Stimulated activated CD8-positive, alpha-beta memory T cell treated with anti-CD3 and anti-CD28 coated beads, Interleukin-12 subunit alpha, Interleukin-12 subunit beta, amount 100 ng/mL, for 24 hours (primary cell): ENCODE results near the gene CACNA1I.

Experiments used
- DNase-seq: peaks from one replicate; pipeline ENCODE4 v3.0.0-alpha.2; 2020; ENCODE audit errors: extremely low read depth

The CACNA1I gene

DNA sequence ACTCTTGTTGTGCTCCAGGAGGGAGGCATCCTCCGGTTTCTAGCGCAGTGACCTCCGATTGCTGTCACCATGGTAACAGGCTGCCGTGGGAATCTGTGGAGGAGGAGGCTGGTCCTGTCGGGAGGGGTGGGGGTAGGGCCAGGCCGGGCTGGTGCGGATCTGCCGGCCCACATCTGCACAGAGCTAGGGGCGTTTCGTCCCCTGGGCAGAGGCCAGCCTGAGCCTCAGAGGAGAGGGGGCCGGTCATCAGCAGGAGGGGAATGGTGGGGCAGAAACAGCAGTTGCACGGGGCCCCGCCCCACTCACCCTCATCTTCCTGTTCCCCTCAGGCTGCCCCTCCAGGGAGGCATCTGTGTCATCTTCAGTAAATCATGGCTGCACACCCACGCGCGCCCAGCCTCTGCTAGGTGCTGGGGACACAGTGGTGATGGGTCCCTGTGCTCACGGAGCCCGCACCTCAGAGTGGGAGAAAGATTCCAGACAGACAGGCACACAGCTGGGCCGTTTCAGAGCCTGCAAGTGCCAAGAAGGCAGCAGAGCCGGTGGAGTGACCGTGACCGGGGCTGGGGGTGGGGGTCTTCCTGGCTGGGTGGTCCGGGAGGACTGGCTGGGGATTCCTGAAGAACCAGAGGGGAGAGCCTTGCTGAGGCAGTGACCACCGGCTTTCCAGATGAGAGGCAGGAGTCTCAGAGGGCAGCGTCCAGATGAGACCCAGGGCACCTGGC, 120.5 kb downstream of the CACNA1I start:
- DNase-seq = no peak

DNA sequence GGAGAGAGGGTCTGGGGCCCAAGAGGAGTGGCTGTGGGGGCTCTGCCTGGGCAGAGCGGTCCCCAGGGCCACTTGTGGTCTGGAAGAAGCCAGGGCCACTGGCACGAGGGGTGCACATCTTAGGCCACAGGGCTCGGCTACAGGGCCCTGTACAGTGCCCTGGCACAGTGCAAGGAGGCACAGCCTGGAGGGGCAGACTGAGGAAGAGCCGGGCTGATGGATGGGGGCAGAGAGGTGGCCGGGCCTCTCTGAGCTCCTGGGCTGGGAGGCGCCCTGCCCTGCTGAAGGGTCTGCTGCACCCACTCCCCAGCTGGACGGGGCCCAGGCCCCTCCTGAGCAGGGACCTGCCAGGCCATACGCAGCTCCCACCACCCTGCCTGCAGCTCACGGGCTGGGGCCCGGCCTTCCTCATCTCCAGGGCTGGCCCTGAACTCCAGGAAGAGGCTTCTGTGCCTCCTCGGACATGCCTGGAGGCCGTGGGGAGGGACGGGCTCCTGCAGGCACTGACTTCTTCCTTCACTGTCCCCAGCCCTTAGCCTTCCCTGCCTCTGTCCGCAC, 123.5 kb downstream of the CACNA1I start:
- no peak for DNase-seq

DNA sequence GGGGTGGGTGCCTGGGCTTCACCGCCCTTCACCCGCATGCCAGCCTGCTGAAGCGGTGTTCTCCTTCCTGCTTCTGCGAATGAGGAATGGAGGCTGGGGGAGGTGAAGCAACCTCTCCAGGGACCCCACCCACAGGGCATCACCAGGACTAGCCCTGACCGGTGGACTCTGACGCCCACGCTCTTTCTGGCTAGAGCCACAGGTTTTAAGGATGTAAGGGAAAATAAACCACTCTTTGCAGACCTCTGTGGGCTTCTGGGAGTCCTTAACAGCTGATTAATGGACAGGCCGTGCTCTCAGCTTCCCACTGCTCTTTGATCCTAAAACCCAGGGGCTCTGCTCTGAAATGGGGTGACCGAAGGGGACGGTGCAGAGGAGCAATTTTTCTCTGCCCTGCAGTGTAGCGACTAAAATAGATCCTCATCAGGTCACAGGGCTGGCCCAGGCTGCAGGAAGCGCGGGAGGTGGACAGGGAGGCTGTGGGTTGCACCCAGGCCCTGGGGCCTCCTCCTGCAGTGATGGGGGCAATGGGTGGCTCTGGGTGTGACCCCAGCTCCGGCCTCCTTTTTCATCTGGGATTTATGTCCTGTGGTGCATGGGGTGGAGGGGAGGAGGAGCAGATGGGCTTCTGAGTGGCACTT, 127.4 kb downstream of the CACNA1I start:
- no peak for DNase-seq

DNA sequence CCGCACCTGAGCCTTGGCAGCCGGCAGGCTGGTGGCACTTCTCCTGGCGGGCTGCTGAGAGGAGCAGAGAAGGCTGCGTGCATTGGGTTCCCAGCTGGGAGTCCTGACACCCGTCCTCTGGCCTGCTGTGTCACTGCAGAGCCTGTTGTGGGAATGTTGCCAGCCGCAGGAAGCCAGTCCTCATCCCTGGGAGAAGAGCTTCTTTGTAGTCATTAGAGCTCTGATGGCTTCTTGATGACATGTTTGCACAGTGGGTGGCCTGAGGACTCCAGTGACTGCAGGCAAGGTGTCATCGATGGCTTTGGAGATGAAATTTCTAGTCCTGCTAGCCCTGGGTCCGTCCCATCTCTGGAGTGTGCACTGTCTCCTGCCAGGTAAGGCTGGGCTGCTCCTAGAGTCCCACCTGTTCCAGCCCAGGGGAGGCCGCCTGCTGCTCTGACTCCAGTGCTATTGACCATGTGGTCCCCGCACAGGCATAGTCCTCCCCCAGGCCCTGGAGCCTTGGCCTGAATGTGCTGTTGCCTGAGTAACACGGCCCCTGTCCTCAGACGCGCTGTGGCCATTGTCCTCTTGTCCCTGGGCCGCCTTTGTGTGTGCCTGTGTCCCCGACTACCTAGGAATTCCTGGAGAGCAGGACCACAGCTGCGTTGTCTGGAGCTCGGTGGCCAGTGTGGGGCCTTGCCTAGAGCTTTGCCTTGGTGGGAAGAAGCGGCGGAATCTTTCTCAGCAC, 129.2 kb downstream of the CACNA1I start:
- DNase-seq = no peak

DNA sequence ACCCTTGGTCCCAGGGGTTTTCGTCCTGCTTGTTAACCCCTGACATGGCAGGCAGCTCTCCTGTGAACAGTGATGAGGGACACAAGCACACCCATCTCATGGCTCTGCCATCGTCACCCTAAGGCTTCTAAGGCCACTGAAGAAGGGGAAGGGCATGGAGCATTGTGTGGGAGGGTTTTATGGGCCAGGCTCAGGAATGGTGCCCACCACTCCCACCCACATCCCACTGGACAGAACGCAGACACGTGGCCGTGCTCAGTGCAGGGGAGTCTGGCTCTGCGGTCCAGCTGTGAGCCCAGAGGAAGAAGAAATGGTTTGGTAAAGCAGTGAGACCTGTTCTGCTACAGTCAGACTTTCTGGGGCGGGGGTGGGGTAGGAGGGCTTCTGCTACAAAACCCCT, 130.0 kb downstream of the CACNA1I start:
- DNase-seq = no peak

DNA sequence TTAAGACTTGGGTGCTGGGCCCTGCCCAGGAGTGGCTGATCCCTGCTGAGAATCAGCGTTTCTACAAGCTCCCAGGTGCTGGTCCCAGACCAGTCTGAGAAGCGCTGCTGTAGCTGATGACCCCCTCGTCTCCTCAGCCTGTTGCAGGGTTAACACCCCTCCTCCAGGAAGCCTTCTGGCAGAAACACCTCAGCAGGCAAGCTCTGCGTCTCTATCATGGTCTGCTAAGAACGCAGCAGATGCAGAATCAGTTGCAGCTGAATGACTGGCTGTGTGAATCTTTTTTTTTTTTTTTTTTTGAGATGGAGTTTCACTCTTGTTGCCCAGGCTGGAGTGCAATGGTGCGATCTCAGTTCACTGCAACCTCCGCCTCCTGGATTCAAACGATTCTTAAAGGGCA, 132.5 kb downstream of the CACNA1I start:
- DNase-seq = no peak

DNA sequence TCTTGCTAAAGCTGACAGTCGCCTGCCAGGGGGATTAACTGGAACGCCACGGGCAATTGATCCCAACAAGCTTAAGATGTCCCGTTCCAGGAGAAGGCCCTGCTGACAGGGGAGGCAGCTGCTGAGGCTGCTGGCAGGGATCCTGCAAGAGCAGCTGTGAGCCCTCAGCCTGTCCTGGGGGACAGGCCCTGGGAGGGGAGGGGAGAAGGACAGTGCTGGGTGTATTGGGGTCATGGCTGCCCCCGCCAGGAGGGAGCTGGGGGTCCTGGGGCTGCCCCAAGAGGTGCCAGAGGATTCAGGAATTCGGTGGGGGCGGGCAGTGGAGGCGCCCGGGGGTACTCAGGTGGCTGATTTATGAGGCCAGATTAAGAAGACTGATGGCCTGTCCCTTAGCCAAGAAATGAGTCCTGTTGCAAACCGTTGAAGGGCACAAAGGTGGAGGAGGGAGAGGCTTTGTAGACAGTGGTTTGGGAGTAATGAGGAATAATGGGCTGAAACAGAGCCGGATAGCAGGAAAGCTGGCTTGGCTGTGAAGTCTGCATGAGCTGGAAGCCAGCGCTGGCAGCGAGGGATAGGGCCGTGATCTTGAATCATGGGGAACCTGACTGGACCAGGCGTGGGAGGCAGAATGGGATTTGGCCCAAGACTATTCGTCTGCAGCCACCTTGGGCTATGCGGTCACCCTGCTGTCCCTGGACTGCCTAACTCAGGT, 133.5 kb downstream of the CACNA1I start:
- DNase-seq = no peak

DNA sequence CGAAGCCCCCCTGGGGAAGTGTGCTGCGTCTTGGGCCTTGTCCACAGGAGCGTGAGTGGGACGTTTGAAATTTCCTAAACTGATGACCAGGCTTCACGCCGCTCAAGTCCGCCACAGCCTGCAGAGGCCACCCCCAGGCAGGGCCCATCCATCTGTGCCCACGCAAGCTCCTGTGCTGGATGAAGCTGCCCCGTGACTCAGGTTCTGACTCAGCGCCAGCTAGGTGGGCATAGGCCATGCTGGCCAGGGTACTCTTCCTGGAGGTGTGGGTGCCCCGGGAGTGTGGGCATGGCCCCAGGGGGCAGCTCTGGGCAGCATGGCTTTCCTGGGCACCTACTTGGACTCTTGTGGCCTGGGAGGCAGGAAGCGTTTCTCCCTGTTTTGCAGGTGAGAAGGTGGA, 134.8 kb downstream of the CACNA1I start:
- DNase-seq = no peak

DNA sequence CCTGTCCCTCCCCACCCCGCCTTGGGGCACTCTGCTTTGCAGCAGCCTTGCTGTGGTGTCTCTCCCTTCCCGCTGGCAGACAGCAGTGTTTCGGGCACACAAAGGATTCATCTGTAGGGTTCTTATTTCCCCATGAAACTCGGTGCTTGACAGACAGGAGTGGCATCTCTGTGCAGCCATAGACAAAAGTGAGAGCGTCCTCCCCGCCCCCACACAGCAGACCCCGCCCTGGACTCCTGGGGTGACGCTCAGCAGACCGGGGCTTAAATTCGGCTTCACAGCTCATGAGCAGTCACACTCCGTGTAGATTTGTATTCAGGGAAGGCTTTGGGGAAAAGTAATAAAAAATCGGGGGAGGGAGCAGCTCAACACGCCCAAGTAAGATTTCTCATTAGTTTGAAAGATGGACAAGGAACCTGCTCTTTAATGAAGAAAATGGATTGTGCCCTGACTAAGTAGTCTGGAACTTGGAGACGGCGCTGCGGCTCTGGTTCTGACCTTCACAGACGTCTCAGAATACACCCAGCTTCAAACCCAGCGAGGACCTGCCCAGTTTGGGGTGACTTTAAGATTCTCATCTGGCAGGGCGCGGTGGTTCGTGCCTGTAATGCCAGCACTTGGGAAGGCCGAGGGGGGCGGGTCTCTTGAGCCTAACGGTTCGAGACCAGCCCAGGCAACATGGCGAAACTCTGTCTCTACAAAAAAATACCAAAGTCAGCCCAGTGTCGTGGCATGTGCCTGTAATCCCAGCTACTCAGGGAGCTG, 136.0 kb downstream of the CACNA1I start:
- no peak for DNase-seq

DNA sequence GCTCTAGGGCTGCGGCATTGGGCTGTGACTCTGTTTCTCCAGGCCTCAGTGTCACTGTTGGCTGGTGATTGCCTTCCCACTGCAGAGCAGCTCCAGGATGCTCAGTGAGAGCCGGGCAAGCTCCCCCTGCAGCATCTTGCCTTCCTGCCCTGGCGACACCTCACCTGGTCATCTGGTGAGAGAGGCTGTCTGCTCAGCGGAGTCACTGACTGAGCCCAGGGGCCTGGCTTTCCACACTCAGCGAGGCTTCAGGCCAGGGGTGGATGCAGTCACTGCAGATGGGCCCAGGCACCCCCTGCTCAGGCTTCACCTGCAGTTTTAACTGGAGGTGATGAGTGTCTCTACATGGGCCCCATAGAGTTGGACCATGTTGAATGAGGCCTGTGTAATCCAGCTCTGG, 136.8 kb downstream of the CACNA1I start:
- DNase-seq = no peak

DNA sequence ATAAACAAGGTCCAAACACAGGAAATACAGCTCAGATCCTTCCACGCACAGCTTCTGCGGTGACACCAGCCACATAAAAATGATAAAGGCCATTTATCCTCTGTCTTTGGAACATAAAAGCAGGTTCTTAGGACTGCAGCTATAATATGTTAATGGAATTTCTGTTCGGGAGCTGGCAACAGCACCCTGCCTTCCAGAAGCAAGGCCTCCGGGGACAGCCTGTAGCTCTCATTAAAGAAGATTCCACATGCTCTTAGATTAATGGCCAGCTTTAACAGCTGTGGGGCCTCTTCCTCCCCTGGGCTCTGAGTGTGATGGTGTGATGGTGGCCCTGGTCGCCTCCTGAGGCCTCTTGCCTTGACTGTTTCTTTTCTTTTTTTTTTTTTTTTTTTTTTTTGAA, 137.3 kb downstream of the CACNA1I start:
- DNase-seq = no peak

DNA sequence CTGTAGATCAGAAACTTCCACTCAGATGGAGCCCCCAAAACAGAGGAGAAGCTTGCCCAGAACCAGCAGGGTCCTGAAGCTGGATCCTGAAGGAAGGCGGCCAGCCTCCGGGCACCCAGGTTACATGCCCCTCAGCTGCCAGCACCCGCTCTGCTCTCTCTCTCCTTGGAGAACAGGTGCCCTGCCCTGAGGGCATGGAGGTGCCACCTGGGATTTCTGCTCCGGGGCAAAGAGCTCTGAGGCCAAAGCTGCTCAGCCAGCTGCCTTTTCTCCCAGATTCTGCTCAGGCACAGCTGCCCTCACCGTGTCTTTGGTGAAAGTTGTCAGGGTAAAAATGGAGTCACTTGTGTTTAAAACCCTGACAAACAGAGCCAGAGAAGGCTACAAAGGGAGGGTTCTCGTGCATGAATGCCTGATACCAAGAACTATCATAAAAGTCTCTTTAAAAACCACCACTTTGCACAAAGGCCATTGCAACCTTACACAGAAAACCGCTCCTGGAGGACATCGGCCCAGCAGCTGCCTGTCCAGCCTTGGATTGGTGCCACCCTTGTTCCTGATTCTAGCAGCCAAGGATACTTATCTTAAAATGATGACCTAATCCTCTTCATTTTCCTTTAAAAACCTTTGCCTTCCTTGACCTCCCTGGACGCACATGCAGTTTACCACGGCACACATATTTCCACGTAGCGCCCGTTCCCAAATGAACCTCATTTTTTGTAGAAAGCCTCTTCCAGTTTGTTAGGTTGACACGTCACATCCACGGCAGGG, 140.0 kb downstream of the CACNA1I start:
- DNase-seq = no peak

DNA sequence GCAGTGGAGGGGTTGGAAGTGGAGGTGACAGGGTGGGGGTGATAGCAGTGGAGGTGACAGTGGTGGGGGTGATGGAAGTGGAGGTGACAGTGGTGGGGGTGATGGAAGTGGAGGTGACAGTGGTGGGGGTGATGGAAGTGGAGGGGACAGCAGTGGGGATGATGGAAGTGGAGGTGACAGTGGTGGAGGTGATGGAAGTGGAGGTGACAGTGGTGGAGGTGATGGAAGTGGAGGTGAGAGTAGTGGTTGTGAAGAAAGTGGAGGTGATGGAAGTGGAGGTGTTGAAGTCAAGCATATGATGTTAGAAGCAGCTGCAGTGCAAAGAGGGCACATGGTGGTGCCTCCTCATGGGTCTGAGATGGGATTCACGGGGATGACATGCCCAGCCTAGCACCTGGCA, 141.5 kb downstream of the CACNA1I start:
- no peak for DNase-seq

DNA sequence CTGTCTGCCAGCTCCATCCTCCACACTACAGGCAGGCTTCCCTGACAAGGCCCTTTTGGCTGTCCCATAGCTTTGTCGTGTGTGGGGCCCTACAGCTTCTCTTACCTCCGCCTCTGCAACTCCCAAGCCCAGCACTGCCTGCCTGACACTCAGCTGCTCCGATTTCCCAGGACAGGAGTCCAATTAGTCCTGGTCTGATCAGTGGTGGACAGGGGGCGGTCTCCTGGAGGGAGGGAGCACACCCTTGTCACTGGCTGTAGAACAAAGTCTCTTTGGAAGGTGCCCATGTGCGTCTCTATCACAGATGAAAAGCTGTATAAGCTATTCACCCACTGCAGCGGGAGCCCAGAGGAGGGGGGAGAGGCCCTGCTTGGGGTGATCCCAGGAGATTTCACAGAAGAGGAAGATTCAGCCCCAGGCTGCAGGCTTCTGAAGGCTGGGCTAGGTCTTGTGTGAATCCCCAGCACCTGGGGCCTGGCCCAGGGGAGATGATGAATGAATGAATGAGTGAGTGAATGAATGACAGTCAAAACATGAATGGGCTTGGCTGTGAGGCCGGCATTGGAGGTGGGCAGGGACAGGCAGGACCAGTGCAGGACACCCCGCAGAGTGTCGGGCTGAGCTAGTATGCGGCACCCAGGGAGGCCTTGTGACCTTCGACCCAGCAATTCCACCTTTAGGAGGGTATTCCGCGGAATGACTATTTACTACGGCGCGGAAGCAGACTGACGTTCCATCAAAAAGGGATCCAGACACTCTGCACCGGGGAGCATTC, 142.4 kb downstream of the CACNA1I start:
- DNase-seq = no peak

DNA sequence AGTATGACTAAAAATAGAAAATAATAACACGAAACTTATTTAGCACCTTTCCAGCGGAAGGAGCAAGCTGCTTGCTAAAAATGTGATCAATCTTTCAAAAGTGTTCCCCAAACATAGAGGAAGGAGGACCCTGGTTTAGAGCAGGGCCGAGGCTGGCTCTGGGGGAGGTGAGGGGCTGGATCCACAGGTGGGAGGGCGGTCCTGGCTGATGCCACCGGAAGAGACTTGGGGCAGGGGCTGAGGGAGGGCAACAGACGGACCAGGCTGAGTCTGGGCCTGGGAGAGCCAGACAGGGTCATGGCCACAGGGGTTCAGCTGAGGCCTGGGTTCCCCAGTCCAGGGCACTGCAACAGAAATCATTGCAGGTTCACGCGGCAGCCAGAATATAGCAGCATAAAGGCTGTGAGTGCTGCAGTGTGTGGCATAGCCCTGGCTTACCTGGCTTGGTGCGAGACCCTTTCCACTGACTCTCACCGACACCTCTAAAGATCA, 143.3 kb downstream of the CACNA1I start:
- no peak for DNase-seq

DNA sequence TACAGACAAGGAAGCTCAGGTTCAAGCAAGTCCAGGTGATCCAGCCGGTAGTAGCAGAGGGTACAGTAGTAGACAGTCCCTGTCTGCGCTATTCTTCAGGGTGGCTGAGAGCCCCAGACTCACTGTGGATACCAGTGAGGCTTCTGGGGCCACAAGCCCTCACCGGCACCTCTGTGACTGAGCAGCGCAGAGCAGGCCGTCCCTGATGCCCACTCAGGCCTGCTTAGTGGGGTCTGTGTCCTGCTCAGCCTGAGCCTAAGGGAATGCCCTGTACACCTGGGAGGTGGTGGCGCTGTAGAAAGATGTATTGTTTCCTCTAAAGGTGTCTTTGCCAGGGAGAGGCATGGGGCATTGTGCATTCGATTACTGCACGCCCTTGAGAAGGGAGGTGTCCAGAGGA, 143.8 kb downstream of the CACNA1I start:
- no peak for DNase-seq

DNA sequence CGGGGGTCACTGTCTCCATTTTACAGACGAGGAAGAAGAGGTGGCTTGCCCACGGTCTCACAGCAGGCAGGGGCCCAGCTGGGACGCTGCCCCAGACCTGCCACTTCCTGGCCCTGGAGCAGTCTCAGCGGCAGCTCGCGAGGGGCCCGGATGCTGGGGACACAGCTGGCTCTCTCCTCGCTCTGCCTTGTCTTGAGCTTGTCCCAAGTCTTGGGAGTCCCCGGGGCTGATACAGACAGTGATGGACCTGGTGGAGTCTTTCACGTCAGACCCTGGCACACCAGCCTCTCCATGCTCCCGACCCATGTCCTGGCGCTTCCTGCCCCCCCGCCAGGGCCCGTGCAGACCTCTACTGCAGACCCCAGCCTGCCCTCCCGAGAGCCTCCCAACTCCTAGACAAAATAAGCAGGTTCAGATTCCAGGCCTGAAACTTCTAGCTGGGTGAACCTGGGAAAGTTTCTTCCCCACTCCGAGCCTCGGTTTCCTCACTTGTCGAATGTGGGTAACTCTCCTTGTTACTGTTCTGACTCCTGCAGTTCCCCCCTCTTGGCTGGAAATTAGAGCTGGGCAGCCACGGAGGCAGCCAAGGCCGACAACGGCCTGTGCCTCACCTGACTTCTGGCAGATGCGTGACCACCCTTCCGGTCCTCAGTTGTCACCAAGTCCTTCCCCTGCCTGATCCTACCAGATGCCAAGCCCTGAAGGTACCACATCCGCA, 145.4 kb downstream of the CACNA1I start:
- no peak for DNase-seq

DNA sequence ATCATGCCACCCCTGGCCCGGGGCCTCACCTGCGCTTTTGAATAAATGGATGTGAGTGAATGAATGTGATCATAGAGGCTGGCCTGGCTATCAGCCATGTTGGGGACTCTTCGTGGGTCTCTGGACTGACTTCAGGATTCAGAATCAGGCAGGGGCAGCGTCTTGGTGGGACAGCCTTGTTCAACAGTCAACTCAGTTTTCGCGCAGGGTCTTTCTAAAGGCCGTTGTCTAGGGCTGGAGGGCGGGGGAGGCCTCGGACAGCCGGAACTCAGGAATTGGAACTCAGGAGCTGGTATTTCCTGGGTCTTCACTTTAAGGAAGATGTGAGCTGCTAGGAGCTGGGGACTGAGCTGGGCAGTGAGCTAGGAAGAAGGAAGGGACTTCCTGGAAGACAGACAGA, 146.0 kb downstream of the CACNA1I start:
- no peak for DNase-seq

DNA sequence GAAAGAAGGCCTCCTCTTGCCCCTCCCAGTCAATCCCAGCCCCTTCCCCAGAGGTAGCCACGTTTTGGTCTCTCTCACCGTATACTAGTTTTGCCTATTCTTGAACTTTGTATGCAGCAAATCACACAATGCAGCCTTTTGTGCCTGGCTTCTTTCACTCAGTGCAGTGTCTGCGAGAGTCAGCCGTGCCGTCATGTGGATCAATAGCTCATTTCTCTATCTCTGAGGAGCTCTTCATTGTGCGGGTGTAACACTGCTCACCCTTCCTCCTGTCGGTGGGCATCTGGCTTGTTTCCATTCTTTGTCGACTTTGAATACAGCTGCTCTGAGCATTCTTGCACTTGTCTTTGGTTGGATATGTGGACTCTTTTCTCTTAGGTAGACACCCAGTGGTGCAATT, 146.5 kb downstream of the CACNA1I start:
- no peak for DNase-seq
